Body of pancreas (tissue), 4 donors: ENCODE results near the gene SMOC2. TPM values are rescaled to one million over a fixed set of nuclear protein-coding genes. Genes with fewer than 3 reads are reported as not detected.

ENCODE experiments used
- ATAC-seq: fragments of 150-250 bp; one replicate; pipeline ENCODE4 v1.9.1; 2016
- DNase-seq, 4 donors: peaks; one replicate each; pipeline ENCODE4 v3.0.0-alpha.2; 2019
- H3K27ac ChIP-seq, 4 donors: fragments of 200-600 bp; sonication (generic); 1 replicate in 3 of 4; 2 replicates in 1 of 4; pipeline versions ENCODE4 v1.5.1 to v1.6.1; 2016 to 2019; ENCODE audit warnings: mild to moderate bottlenecking in 1 of 4, mixed read lengths in 1 of 4, moderate library complexity in 1 of 4
- H3K27me3 ChIP-seq, 2 donors: fragments of 200-600 bp; sonication (generic); one replicate each; pipeline ENCODE4 v1.6.0; 2016; ENCODE audit warnings: mild to moderate bottlenecking in 1 of 2
- H3K36me3 ChIP-seq, 2 donors: fragments of 200-600 bp; sonication (generic); replicated peaks in 1 of 2; 2 replicates each; pipeline ENCODE4 v1.5.1; 2016; ENCODE audit warnings: low read depth in 2 of 2; ENCODE audit not compliant: insufficient read depth in 1 of 2
- H3K4me1 ChIP-seq: fragments of 200-600 bp; sonication (generic); one replicate; pipeline ENCODE4 v1.6.0; 2016
- H3K4me3 ChIP-seq, 2 donors: fragments of 200-600 bp; sonication (generic); 1 replicate in 1 of 2; 2 replicates in 1 of 2; pipeline ENCODE4 v1.5.1; 2016 to 2019
- H3K9me3 ChIP-seq, 3 donors: fragments of 200-600 bp; sonication (generic); 1 replicate in 2 of 3; 2 replicates in 1 of 3; pipeline ENCODE4 v1.5.1; 2016
- POLR2A ChIP-seq, 3 donors: fragments of 450-650 bp; IDR thresholded peaks; one replicate each; pipeline ENCODE4 v1.6.1; 2016; ENCODE audit warnings: antibody characterized with exemption in 3 of 3, mild to moderate bottlenecking in 2 of 3
- WGBS, 2 donors: methylation state at CpG; one replicate each; pipeline ENCODE4 v1.1.5; 2017; 5-methylcytosine and 5-hydroxymethylcytosine counted together
- intact Hi-C: fragments of 100-400 bp; cut with DNase I; formaldehyde crosslinking; loops from one replicate; pipeline ENCODE4 v1.15.1; 2023
- total RNA-seq, 2 donors: library from RNA; depleted of rRNA; stranded (reverse); fragments of >200 nt; gene quantifications; one replicate each; pipeline ENCODE4 v1.1.0, GENCODE V29; 2016
- TF ChIP-seq, protein P1 (sequence below), 7 experiments: fragments of 450-650 bp in 4 of 7; fragments of 200-600 bp in 3 of 7; sonication (generic) in 3 of 7; IDR thresholded peaks; one replicate each; pipeline ENCODE4 v1.5.1; 2016 to 2019; ENCODE audit warnings: antibody characterized with exemption in 7 of 7

SMOC2 gene
- total RNA-seq, 2 donors from 2014 or later, result 22.7 to 31.4 TPM

DNA sequence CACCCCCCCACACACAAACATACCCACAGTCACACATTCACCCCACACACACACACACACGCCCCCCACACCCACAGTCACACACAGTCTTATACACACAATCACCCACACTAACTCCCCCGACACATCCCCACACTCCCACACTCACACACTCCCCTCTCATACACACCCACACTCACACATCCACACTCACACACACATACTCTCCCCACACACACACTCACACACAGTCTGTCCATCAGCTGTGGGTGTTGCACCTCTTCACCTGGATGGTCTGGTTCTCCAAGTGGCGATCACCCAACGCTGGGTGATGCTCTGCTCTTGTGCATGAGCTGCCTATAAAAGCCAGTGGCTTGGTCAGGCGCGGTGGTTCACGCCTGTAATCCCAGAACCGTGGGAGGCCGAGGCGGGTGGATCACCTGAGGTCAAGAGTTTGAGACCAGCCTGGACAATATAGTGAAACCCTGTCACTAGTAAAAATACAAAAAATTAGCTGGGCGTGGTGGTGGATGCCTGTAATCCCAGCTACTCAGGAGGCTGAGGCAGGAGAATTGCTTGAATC is 158.9 kb downstream of the SMOC2 start:
- no peaks in the 10 kb centered on the region for H3K36me3 ChIP-seq
- no peak for ATAC-seq
- no peaks in the 10 kb centered on the region for H3K4me1 ChIP-seq
- no peaks in the 10 kb centered on the region for H3K9me3 ChIP-seq
- no peak overlapping the region for H3K27ac ChIP-seq
- WGBS, 2 donors, result 91 to 93% methylated on average over 11 of the region's 11 CpGs
- H3K4me3 ChIP-seq, result no peak overlapping the region
- TF ChIP-seq, protein P1, sequence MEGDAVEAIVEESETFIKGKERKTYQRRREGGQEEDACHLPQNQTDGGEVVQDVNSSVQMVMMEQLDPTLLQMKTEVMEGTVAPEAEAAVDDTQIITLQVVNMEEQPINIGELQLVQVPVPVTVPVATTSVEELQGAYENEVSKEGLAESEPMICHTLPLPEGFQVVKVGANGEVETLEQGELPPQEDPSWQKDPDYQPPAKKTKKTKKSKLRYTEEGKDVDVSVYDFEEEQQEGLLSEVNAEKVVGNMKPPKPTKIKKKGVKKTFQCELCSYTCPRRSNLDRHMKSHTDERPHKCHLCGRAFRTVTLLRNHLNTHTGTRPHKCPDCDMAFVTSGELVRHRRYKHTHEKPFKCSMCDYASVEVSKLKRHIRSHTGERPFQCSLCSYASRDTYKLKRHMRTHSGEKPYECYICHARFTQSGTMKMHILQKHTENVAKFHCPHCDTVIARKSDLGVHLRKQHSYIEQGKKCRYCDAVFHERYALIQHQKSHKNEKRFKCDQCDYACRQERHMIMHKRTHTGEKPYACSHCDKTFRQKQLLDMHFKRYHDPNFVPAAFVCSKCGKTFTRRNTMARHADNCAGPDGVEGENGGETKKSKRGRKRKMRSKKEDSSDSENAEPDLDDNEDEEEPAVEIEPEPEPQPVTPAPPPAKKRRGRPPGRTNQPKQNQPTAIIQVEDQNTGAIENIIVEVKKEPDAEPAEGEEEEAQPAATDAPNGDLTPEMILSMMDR (IDR thresholded peaks at IDR 0.05), result no peak
- TF ChIP-seq POLR2A (IDR thresholded peaks at IDR 0.05), result no peak
- intact Hi-C loops, result no loop called here
- no peaks in the 10 kb centered on the region for H3K27me3 ChIP-seq
- DNase-seq, result no peak

DNA sequence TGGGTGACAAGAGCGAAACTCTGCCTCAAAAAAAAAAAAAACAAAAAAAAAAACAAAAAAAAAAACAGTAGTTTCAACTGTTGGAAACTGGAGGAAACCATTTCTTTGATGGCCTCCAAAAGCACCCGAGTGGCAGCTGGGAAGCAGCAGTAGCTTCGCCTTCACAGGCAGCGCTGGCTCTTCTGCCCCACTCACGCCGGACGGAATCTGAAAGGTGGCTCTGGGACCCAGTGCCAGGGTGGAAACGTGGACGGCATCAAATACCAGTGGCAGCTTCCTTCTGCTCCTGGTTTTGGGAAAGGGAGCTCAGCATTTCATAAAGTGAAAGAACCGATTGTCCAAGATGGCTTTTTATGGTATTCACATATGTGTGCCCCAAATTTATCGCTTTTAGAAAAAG is 159.4 kb downstream of the SMOC2 start:
- TF ChIP-seq, protein P1 (IDR thresholded peaks at IDR 0.05), result no peak
- TF ChIP-seq POLR2A (IDR thresholded peaks at IDR 0.05), result no peak
- H3K4me3 ChIP-seq, result no peak overlapping the region
- H3K27me3 ChIP-seq, result no peaks in the 10 kb centered on the region
- H3K27ac ChIP-seq, result no peak overlapping the region
- no peaks in the 10 kb centered on the region for H3K9me3 ChIP-seq
- ATAC-seq (no peak), DNase-seq (no peak)
- intact Hi-C loops, result no loop called here
- 89 to 95% methylated on average over 11 of the region's 11 CpGs for WGBS, 2 donors
- H3K36me3 ChIP-seq, result no peaks in the 10 kb centered on the region
- H3K4me1 ChIP-seq, result no peaks in the 10 kb centered on the region

DNA sequence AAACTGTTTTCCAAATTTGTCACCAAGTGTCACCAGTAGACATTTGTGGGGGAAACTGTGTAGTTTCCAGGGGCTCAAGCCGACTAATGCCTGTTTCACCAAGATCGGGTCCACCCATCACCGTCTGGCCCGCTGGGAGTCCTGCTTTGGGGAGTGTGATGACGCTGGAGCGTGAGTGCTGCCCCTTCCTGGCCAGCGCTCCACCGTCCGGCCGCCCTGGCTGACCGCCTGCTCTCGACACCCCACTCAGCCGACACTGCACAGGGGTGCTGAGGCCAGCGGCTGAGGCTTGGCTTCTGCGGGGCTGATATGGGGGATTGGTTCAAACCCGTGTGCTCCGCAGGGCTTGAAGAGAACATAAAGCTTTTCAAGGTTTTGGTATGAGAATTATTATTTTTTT is 160.1 kb downstream of the SMOC2 start:
- Histone ChIP-seq H3K27me3 (no peaks in the 10 kb centered on the region), H3K4me1 (no peaks in the 10 kb centered on the region), H3K36me3 (no peaks in the 10 kb centered on the region), H3K4me3 (no peak overlapping the region), H3K27ac (no peak overlapping the region), H3K9me3 (no peaks in the 10 kb centered on the region)
- ATAC-seq, result no peak
- 80 to 85% methylated on average over 14 to 17 of the region's 17 CpGs for WGBS, 2 donors
- intact Hi-C loops, result no loop called here
- no peak for DNase-seq
- TF ChIP-seq POLR2A (IDR thresholded peaks at IDR 0.05), result no peak
- TF ChIP-seq, protein P1 (IDR thresholded peaks at IDR 0.05), result no peak

DNA sequence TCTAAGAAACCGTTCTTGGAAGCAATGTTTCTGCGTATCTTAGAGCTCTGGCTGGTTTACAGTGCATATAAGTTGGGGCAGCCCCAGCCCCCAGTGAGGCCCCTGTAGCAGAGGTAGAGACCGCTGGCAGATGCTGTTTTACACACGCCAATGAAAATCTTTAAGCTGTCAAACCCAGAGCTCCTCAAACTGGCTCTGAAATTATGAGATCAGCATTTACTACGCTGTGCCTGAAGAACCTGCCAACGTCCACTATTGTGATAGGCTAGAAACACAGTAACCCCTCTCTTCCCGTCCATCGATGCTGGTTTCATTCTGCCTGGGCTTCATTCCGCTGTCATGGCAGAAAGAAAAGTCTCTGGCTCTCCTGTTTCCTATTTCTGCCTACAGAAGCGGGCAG is 160.6 kb downstream of the SMOC2 start:
- no peaks in the 10 kb centered on the region for H3K27me3 ChIP-seq
- TF ChIP-seq, protein P1 (IDR thresholded peaks at IDR 0.05), result no peak
- no peak for TF ChIP-seq POLR2A (IDR thresholded peaks at IDR 0.05)
- DNase-seq (no peak), ATAC-seq (no peak)
- H3K36me3 ChIP-seq, result no peaks in the 10 kb centered on the region
- H3K9me3 ChIP-seq, result no peaks in the 10 kb centered on the region
- intact Hi-C loops, result no loop called here
- no peak overlapping the region for H3K27ac ChIP-seq
- H3K4me3 ChIP-seq, result no peak overlapping the region
- 51 to 59% methylated on average over 10 of the region's 10 CpGs for WGBS, 2 donors
- no peaks in the 10 kb centered on the region for H3K4me1 ChIP-seq

DNA sequence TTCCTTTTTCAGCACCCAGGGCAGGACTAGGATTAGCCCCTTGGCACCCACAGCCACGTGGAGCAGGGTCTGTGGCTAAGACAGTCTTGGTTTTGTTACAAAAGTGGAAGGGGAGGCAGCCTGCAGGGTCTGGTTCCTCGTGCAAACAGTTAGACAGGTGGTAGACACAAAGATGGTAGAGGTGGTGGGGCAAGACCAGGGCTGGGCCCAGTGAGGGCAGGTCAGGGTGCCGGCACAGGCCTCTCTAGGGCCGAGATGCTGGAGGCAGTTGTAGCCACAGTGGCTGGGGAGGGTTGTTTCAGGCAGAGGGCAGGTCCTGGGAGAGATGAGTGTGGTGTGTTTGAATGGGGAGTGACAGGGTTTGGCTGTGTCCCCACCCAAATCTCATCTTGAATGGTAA is 161.6 kb downstream of the SMOC2 start:
- 75 to 96% methylated on average over 4 of the region's 4 CpGs for WGBS, 2 donors
- no peaks in the 10 kb centered on the region for H3K36me3 ChIP-seq
- no peaks in the 10 kb centered on the region for H3K4me1 ChIP-seq
- no peaks in the 10 kb centered on the region for H3K9me3 ChIP-seq
- no peaks in the 10 kb centered on the region for H3K27me3 ChIP-seq
- no peak overlapping the region for H3K4me3 ChIP-seq
- TF ChIP-seq POLR2A (IDR thresholded peaks at IDR 0.05), result no peak
- TF ChIP-seq, protein P1 (IDR thresholded peaks at IDR 0.05), result no peak
- intact Hi-C loops, result no loop called here
- no peak for ATAC-seq
- DNase-seq, result no peak
- H3K27ac ChIP-seq, result no peak overlapping the region
